ENCODE measurements around the gene TIAM2.
A peak's percentile ranks its signal among the peaks of the same experiment; 100 is the strongest.

The TIAM2 gene

GRCh38 chr6:154969796-154970195 is 25.3 kb upstream of the TIAM2 start:
- ChIA-PET POLR2A (no interaction called here), CTCF (no interaction called here)
- peak; percentile 17 for DNase-seq (ENCODE audit: low read depth, low spot score)
- no peak overlapping the region for H3K4me3 ChIP-seq (ENCODE audit: low read depth, low read length)
- TF ChIP-seq, protein P1, sequence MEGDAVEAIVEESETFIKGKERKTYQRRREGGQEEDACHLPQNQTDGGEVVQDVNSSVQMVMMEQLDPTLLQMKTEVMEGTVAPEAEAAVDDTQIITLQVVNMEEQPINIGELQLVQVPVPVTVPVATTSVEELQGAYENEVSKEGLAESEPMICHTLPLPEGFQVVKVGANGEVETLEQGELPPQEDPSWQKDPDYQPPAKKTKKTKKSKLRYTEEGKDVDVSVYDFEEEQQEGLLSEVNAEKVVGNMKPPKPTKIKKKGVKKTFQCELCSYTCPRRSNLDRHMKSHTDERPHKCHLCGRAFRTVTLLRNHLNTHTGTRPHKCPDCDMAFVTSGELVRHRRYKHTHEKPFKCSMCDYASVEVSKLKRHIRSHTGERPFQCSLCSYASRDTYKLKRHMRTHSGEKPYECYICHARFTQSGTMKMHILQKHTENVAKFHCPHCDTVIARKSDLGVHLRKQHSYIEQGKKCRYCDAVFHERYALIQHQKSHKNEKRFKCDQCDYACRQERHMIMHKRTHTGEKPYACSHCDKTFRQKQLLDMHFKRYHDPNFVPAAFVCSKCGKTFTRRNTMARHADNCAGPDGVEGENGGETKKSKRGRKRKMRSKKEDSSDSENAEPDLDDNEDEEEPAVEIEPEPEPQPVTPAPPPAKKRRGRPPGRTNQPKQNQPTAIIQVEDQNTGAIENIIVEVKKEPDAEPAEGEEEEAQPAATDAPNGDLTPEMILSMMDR (IDR thresholded peaks at IDR 0.05; ENCODE audit: insufficient read depth, low read length, missing control alignments): no peak

DNA sequence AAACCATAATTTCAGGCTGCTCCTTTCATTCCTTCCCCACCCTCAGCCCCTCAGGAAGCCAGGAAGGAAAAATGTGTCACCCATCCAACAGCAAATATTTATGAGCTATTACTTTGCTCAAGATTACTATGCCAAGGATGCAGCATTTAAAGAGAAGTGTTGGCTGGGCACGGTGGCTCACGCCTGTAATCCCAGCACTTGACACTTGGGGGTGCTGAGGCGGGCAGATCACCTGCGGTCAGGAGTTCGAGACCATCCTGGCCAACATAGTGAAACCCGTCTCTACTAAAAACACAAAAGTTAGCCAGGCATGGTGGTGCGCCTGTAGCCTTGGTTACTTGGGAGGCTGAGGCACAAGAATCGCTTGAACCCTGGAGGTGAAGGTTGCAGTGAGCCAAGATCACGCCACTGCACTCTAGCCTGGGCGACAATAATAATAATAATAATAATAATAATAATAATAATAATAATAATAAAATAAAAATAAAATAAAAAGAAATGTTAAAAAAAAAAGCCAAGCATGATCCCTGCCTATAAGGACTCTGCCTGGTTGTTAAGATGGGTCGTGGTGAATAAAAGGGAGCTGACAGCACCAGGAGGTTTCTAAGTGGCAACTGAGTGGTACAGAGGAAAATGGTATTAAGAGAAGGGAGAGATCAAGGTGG is 20.5 kb upstream of the TIAM2 start:
- TF ChIP-seq, protein P1 (IDR thresholded peaks at IDR 0.05; ENCODE audit: insufficient read depth, low read length, missing control alignments): no peak
- CTCF ChIA-PET: interaction anchor here (0.7 to 1.7 kb wide), 4 partner anchors 17 to 74 kb away, joined by 3 read pairs; no protein-coding TSS in a partner anchor

GRCh38 chr6:154977588-154977987 is 17.5 kb upstream of the TIAM2 start:
- CTCF ChIA-PET: interaction anchor here (1.1 kb wide), 1 partner anchor 48 kb away, joined by 3 read pairs; no protein-coding TSS in a partner anchor
- no peak for DNase-seq (ENCODE audit: low read depth, low spot score)
- no peak overlapping the region for H3K4me3 ChIP-seq (ENCODE audit: low read depth, low read length)
- TF ChIP-seq, protein P1 (IDR thresholded peaks at IDR 0.05; ENCODE audit: insufficient read depth, low read length, missing control alignments): no peak
- POLR2A ChIA-PET: no interaction called here

More for the DNA sequence above, 20.5 kb upstream of the TIAM2 start:
- no peak for DNase-seq (ENCODE audit: low read depth, low spot score)
- H3K4me3 ChIP-seq (ENCODE audit: low read depth, low read length): no peak overlapping the region
- POLR2A ChIA-PET: interaction anchor here (0.6 kb wide), 1 partner anchor 12 kb away, joined by 3 read pairs; no protein-coding TSS in a partner anchor

GRCh38 chr6:154980273-154981078 is 14.6 kb upstream of the TIAM2 start:
- no peak overlapping the region for H3K4me3 ChIP-seq (ENCODE audit: low read depth, low read length)
- ChIA-PET POLR2A (no interaction called here), CTCF (no interaction called here)
- TF ChIP-seq, protein P1 (IDR thresholded peaks at IDR 0.05; ENCODE audit: insufficient read depth, low read length, missing control alignments): no peak
- no peak for DNase-seq (ENCODE audit: low read depth, low spot score)

- ChIA-PET POLR2A (no interaction called here), CTCF (interaction anchor here (1.1 kb wide), 1 partner anchor 53 kb away, joined by 3 read pairs; no protein-coding TSS in a partner anchor)
- DNase-seq (ENCODE audit: low read depth, low spot score): no peak
Observed at GRCh38 chr6:154981079-154981870, 13.8 kb upstream of the TIAM2 start.

More at GRCh38 chr6:154981079-154981870, 13.8 kb upstream of the TIAM2 start:
- TF ChIP-seq, protein P1 (IDR thresholded peaks at IDR 0.05; ENCODE audit: insufficient read depth, low read length, missing control alignments): no peak
- no peak overlapping the region for H3K4me3 ChIP-seq (ENCODE audit: low read depth, low read length)

All from AG04449 (cell line).